ENCODE data around the gene NHERF1.

GRCh38 chr17:74754832-74755231 lies 6.4 kb downstream of the NHERF1 start:
- TF ChIP-seq GATA2 (IDR thresholded peaks at IDR 0.05; ENCODE audit: low read depth, low read length) (no peak), GATA3 (IDR thresholded peaks at IDR 0.05; ENCODE audit: low read depth, low read length) (no peak)

Measured in SH-SY5Y (cell line).